ENCODE data around the gene TNS4. TPM values are rescaled to one million over a fixed set of nuclear protein-coding genes. Genes with fewer than 3 reads are reported as not detected.

TNS4 gene
- total RNA-seq, 1 donor from 2014 or later = not detected

DNA sequence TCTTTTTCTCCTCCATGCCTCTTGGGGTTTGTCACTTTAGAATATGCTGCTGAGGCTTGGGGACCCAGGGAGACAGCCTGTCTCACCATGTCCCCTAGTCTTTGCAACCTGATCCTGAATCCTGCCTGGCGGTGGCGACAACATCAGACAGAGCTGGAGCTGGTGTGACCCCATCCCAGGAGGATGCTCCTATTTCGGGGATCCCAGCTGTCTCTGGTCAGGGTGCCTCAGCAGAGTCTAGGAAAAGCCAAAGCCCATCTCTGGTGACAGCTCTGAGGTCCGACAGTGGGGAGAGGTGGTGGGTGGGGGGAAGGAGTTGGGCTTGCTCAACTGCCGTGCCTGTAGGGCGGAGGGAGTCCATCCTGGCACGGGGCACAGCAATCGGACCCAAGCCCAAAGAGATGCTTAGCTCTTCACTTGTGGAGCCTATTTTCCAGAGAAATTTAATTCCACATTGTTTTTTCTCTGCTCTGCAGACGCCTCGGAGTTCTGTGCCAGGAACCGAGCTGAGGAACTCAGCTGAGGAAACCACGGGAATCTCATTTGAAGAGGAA lies 10.3 kb upstream of the TNS4 start:
- H3K27ac Mint-ChIP-seq (ENCODE audit: unreplicated experiment) = no peak overlapping the region
- no peak overlapping the region for H3K4me3 Mint-ChIP-seq
- no peaks in the 10 kb centered on the region for H3K36me3 Mint-ChIP-seq (ENCODE audit: low read depth)
- H3K9me3 Mint-ChIP-seq = no peaks in the 10 kb centered on the region
- DNase-seq (ENCODE audit: low read depth, low spot score) = no peak
- TF ChIP-seq, protein P1, sequence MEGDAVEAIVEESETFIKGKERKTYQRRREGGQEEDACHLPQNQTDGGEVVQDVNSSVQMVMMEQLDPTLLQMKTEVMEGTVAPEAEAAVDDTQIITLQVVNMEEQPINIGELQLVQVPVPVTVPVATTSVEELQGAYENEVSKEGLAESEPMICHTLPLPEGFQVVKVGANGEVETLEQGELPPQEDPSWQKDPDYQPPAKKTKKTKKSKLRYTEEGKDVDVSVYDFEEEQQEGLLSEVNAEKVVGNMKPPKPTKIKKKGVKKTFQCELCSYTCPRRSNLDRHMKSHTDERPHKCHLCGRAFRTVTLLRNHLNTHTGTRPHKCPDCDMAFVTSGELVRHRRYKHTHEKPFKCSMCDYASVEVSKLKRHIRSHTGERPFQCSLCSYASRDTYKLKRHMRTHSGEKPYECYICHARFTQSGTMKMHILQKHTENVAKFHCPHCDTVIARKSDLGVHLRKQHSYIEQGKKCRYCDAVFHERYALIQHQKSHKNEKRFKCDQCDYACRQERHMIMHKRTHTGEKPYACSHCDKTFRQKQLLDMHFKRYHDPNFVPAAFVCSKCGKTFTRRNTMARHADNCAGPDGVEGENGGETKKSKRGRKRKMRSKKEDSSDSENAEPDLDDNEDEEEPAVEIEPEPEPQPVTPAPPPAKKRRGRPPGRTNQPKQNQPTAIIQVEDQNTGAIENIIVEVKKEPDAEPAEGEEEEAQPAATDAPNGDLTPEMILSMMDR (conservative IDR thresholded peaks at IDR 0.05) = no peak
- peaks cover 6% of the 10 kb centered on the region for H3K27me3 Mint-ChIP-seq (ENCODE audit: low read depth)
- no peaks in the 10 kb centered on the region for H3K4me1 Mint-ChIP-seq

DNA sequence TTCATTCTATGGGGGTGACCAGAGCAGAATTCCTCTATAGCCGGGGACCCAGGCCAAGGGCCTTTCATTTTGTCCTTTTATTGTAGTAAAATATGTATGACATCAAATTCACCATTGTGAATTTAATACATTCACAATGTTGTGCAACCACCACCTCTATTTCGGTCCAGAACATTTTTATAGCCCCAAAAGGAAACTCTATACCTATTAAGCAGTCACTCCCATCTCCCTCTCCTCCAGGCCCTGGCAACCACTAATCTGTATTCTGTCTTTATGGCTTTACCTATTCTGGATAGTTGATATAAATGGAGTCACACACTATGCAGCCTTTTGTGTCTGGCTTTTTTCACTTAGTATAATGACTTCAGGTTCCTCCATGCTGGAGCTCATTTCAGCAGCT lies 9.7 kb upstream of the TNS4 start:
- TF ChIP-seq, protein P1 (conservative IDR thresholded peaks at IDR 0.05) = no peak
- Mint-ChIP-seq H3K9me3 (no peaks in the 10 kb centered on the region), H3K36me3 (ENCODE audit: low read depth) (no peaks in the 10 kb centered on the region), H3K27me3 (ENCODE audit: low read depth) (peaks cover 6% of the 10 kb centered on the region), H3K4me1 (no peaks in the 10 kb centered on the region), H3K4me3 (no peak overlapping the region), H3K27ac (ENCODE audit: unreplicated experiment) (no peak overlapping the region)
- DNase-seq (ENCODE audit: low read depth, low spot score) = no peak

DNA sequence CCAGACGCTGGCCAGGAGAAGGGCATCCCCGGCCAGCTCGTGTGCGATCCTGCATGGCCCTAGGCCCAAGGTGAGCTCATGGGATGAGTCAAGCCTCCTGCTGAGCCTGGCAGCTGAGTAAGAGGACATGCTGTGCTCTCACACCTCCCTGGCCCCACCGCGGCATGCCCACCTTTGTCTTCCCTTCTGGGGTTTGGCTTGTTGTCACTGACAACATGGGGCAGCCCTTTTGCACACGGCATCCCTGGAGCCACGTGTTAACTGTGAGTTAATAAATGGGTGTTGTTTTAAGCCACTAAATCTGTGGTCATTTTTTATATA lies 8.9 kb upstream of the TNS4 start:
- Mint-ChIP-seq H3K27me3 (ENCODE audit: low read depth) (peaks cover 6% of the 10 kb centered on the region), H3K4me1 (no peaks in the 10 kb centered on the region)
- DNase-seq (ENCODE audit: low read depth, low spot score) = no peak

DNA sequence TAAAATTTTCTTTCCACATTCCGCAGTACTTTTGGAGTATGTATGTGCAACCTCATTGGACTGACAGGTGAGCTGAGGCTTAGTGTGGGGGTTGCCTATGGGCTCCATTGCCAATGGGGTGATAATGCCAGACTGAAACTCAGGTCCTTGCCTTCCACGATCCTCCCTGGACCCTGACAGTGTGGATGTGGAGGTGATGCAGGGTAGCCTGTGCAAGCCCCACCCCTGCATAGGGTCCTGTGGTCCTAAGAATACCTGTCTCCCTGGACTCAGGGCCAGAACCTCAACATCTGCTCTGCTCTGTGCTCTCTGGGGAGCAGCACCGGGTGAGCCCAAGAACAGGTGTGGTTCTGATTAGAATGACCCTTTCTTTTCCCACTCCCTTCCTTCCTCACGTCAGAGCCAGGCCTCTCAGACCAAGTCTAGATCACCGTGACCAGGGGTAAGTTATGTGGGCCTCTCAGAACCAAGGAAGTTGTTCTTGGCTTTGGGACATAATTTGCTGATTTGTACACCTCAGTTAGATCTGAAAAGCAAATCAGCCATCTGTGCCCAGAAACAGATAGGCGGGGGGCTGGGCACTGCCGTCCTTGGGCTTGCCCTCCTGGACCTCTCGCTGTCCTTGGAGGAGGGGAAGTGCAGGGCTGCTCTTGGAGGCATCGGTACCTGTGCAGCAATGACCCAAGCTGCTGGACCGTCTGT lies 8.4 kb upstream of the TNS4 start:
- no peak for DNase-seq (ENCODE audit: low read depth, low spot score)
- H3K27me3 Mint-ChIP-seq (ENCODE audit: low read depth) = peaks cover 6% of the 10 kb centered on the region
- no peak overlapping the region for H3K27ac Mint-ChIP-seq (ENCODE audit: unreplicated experiment)
- no peaks in the 10 kb centered on the region for H3K36me3 Mint-ChIP-seq (ENCODE audit: low read depth)
- H3K4me3 Mint-ChIP-seq = no peak overlapping the region
- TF ChIP-seq, protein P1 (conservative IDR thresholded peaks at IDR 0.05) = no peak
- no peaks in the 10 kb centered on the region for H3K4me1 Mint-ChIP-seq
- no peaks in the 10 kb centered on the region for H3K9me3 Mint-ChIP-seq

More for the DNA sequence above, 8.9 kb upstream of the TNS4 start:
- Mint-ChIP-seq H3K9me3 (no peaks in the 10 kb centered on the region), H3K36me3 (ENCODE audit: low read depth) (no peaks in the 10 kb centered on the region), H3K27ac (ENCODE audit: unreplicated experiment) (no peak overlapping the region), H3K4me3 (no peak overlapping the region)
- TF ChIP-seq, protein P1 (conservative IDR thresholded peaks at IDR 0.05) = no peak

DNA sequence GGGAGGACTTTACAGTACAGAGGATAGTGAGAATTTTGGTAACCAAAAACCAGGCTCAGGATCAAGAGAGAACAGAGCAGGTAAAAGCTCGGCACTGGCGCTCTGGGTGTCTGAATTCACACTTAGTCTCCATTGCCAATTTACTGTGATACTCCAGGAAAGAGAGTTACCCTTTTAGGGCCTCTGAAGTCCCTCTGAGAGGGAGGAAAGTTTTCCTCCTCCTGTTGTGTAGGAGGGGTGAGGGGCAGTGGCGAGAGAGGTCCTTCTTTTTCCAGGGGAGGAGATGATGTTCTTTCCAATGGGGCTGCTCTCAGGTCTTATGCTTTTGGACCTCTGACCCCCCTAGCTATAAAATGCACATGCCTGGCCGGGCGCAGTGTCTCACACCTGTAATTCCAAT lies 5.4 kb upstream of the TNS4 start:
- TF ChIP-seq, protein P1 (conservative IDR thresholded peaks at IDR 0.05) = no peak
- no peak overlapping the region for H3K27ac Mint-ChIP-seq (ENCODE audit: unreplicated experiment)
- DNase-seq (ENCODE audit: low read depth, low spot score) = no peak
- H3K4me3 Mint-ChIP-seq = no peak overlapping the region
- no peaks in the 10 kb centered on the region for H3K36me3 Mint-ChIP-seq (ENCODE audit: low read depth)
- no peaks in the 10 kb centered on the region for H3K9me3 Mint-ChIP-seq
- no peaks in the 10 kb centered on the region for H3K27me3 Mint-ChIP-seq (ENCODE audit: low read depth)
- H3K4me1 Mint-ChIP-seq = no peaks in the 10 kb centered on the region
